NCI-H226 (cell line): ENCODE data around the gene CPSF3.
"Not testable (repeated sequence)": the region's sequence is repeated elsewhere in the genome, so short reads cannot be mapped to it uniquely, and the experiment has no call there.

Experiments used
- DNase-seq: peaks from one replicate; pipeline ENCODE4 v3.0.0-alpha.2; 2015

The CPSF3 gene

GRCh38 chr2:9397201-9397600 is 26.3 kb upstream of the CPSF3 start:
- DNase-seq = no peak

- DNase-seq = not testable (repeated sequence)
Measured at GRCh38 chr2:9398251-9398650, 25.2 kb upstream of the CPSF3 start.

- DNase-seq = no peak
Measured at GRCh38 chr2:9398881-9399780, 24.3 kb upstream of the CPSF3 start.

- DNase-seq = no peak
Measured at GRCh38 chr2:9400268-9401058, 23.0 kb upstream of the CPSF3 start.

GRCh38 chr2:9401059-9401547 is 22.4 kb upstream of the CPSF3 start:
- no peak for DNase-seq

GRCh38 chr2:9401646-9402371 is 21.6 kb upstream of the CPSF3 start:
- no peak for DNase-seq

- no peak for DNase-seq
Measured at GRCh38 chr2:9403924-9404323, 19.5 kb upstream of the CPSF3 start.

GRCh38 chr2:9404451-9404850 is 19.0 kb upstream of the CPSF3 start:
- DNase-seq = no peak

GRCh38 chr2:9405636-9406035 is 17.8 kb upstream of the CPSF3 start:
- DNase-seq = no peak

- DNase-seq = no peak
Measured at GRCh38 chr2:9406529-9407362, 16.7 kb upstream of the CPSF3 start.

- DNase-seq = no peak
Measured at GRCh38 chr2:9407363-9407811, 16.1 kb upstream of the CPSF3 start.

- peak; percentile 91 for DNase-seq
Measured at GRCh38 chr2:9408641-9409151, 14.8 kb upstream of the CPSF3 start.

- DNase-seq = no peak
Measured at GRCh38 chr2:9410108-9410507, 13.3 kb upstream of the CPSF3 start.

- no peak for DNase-seq
Measured at GRCh38 chr2:9412781-9413180, 10.7 kb upstream of the CPSF3 start.

GRCh38 chr2:9415516-9416169 is 7.8 kb upstream of the CPSF3 start:
- DNase-seq = no peak

GRCh38 chr2:9416267-9416961 is 7.0 kb upstream of the CPSF3 start:
- no peak for DNase-seq

- no peak for DNase-seq
Measured at GRCh38 chr2:9416962-9417316, 6.5 kb upstream of the CPSF3 start.

GRCh38 chr2:9417725-9418124 is 5.7 kb upstream of the CPSF3 start:
- DNase-seq = no peak

GRCh38 chr2:9418746-9419145 is 4.7 kb upstream of the CPSF3 start:
- DNase-seq = no peak

GRCh38 chr2:9419541-9419940 is 3.9 kb upstream of the CPSF3 start:
- no peak for DNase-seq

- DNase-seq = no peak
Measured at GRCh38 chr2:9420495-9420894, 3.0 kb upstream of the CPSF3 start.
